Posterior vena cava (tissue), 2 donors: ENCODE measurements around the gene ZNF804A. TPM values are rescaled to one million over a fixed set of nuclear protein-coding genes. Genes with fewer than 3 reads are reported as not detected.

Source experiments
- DNase-seq: peaks from one replicate; pipeline ENCODE4 v3.0.0-alpha.2; 2020; ENCODE audit warnings: low spot score
- intact Hi-C, 2 donors: fragments of 100-400 bp; cut with DNase I; formaldehyde crosslinking; loops; one replicate each; pipeline versions ENCODE4 v1.14.1 to v1.14.2; 2022 to 2023
- total RNA-seq, 2 donors: library from RNA; stranded (reverse); fragmentation: NEBNext Ultra II Directional; extraction: Animal tissue kit (Norgen Biotek cat#: 25700); gene quantifications; one replicate each; pipeline ENCODE4 v1.2.1, GENCODE V29; 2021
- donor health status: DM: yes; HTN: yes; CAD: no.
- donor health status: DM: yes; HTN: yes; CAD: no.

The ZNF804A gene
- total RNA-seq, 2 donors from 2014 or later: 0.76 to 1.2 TPM

DNA sequence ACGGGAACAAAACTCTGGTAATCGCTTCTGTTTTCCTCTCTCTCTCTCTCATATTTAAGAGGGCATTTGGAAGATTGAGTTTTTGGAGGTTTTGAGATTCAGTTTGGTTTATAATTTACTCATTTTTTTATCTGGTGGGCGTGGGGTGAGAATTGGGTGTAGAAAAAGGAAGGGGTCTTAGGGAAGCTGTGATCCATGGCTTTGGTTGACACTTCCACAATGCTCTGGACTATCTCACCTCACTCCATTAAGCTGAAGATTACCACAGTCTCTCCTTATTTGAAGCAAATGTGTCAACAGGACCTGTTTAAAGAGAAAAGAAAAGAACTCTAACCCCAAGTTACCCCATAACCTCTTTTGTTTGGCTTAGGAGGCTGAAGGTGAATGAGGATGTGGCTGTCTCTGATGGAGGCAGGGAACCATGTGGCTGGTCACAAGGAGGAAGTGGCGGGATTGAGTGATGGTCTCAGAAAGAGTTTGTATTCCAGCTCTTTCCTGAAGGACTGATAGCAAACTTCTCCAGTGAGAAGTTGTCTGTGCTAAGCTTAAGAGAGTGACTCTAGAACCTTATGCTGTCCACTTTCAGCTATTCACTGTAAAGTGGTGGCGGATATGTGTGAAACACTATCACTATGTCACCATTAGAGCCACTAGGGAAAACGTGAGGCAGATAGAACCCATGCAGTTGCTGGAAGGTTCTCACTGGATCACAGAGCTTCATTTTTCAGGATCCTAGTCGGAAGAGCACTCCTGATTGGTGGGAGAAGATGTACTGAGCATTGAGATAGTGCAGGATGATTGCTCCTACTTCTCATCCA lies 934 bp downstream of the ZNF804A start:
- DNase-seq: no peak
- intact Hi-C loops: no loop called here

DNA sequence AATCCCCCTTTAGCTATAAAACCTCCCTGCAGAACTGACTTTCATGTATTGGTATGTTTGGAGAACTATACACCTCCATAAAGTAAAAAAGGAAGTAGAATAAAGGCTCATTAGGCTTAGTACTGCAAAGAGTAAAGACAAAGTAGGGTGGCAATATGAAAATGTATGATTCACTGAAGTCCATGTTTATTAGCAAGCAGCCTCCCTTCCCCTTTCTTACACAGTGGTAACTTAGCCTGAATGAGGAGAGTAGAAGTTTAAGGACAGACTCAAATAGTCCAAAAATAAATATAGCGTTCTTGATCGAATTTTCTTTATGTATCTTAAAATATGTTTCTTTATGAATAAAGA lies 1.5 kb downstream of the ZNF804A start:
- intact Hi-C loops: no loop called here
- no peak for DNase-seq

DNA sequence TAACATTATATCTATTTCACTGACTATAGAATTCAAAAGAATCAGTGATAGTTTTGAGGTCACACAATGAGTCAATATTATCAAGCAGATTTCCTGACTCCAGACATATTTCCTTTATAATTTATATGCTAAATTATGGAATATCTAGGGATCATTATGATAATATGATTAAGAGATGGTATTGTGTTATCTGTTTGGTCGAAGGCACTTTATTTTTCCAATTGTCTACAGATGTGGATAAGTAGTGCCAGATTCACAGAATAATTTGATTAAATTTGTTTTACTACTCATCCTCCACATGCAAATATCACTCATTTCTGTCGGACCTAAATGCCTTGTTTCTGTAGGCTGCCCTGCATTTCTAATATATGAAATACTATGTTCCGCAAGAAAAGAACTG lies 4.4 kb downstream of the ZNF804A start:
- intact Hi-C loops: no loop called here
- no peak for DNase-seq

DNA sequence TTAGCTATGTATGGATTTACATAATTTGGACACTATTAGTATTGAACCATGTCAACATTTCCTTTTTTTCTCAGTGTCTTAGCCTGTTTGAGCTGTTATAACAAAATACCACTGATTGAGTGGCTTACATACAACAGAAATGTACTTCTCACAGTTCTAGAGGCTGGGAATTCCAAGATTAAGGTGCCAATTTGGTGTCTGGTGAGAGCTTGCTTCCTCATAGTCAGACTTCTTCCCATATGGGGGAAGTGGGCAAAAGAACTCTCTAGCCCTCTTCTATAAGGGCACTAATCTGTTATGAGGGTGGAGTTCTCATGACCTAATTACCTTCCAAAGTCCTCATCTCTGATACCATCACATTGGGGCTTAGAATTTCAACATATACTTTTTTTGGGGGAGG lies 12.6 kb downstream of the ZNF804A start:
- intact Hi-C loops: no loop called here
- DNase-seq: no peak

DNA sequence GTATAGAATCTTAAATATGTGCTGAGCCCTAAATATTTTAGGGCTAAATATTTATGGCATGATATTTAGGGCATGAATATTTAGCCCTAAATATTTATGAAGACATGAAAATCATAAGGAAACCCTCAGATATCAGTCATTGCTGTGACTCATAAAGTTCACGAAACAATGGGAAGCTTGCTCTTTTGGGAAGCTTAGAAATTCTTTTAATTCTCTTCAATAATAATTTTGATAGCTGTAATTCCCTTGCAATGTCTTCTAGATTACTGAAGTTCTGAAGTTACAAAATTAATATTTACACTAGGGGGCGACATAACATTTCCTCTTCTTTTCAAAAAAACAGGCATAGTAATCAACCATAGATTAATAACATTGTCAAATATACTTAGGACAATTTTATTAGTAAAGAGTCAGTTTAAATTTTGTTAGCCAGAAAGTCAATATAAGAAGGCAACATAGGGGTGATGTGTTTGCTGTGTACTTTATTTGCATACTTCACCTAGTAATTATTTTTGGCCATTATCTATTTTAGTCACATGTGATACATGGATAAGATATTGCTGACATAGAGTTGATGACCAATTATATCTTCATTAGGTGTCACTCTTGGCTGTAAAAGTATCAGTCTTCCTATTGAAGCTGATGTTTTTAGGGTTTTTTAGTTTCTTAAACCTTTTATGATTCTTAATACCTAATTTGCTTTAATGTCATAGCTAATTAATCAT lies 13.2 kb downstream of the ZNF804A start:
- intact Hi-C loops: no loop called here
- no peak for DNase-seq

DNA sequence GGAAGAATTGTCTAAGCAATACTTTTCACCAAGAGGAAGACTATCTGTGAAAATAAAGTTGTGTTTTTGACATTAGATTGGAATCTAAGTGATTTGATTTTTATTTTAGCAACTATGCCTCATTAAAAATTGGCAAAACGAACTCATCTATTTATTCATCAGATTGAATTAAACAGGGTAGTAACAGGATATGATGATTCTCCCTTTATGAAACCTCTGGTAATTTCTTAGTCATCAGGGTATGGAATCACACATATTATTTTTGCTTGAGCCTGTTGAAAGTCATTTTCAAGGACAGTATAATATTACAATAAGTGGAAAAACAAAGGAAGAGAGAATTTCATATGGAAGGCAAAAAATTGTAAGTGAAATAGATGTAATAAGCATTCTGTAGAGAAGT lies 22.0 kb downstream of the ZNF804A start:
- intact Hi-C loops: no loop called here
- no peak for DNase-seq

DNA sequence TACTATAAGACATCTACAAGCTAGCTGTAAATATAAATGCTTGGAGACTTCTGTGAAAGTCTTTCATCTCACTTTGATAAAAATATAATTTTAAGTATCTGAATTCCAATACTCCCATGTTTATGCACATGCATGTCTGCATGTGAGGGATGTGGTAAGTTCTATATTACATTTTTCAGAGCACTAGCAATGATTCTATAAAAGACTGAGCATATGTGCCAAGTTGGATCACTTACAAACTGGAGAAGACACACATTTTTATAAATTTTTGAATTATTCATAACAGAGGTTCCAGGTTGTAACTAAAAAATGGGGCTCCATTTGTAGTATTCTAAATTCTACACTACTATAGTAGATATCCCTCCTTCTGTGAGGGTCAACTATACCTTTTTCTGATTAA lies 26.0 kb downstream of the ZNF804A start:
- intact Hi-C loops: no loop called here
- DNase-seq: no peak

DNA sequence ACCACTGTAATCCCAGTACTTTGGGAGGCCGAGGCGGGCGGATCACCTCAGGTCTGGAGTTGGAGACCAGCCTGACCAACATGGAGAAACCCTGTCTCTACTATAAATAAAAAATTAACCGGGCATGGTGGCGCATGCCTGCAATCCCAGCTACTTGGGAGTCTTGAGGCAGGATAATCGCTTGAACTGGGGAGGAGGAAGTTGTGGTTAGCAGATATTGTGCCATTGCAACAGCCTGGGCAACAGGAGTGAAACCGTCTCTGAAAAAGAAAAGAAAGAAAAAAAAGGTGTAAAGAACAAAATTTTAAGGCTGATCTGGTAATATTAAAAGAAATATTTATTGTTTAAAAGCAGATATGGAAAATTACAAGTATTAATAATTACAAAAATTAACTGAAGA lies 29.7 kb downstream of the ZNF804A start:
- intact Hi-C loops: no loop called here
- DNase-seq: no peak

DNA sequence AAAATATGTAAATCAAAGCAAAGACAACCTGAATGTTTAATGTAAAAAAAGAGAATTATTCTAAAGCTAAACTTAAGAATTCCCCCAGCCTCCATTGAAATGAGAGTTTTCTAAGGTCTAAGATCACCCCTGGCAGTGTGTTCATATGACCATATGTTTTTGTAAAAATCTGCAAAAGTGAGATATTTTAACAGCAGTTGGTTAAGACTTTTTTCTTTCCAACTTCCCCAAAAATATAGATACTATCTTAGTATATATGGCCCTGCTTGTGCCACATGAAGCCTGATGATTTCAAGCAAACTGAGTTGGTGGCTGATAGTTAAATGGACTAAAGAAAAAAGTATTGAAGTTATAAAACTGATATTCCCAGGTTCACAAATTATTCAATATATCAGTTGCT lies 35.4 kb downstream of the ZNF804A start:
- DNase-seq: no peak
- intact Hi-C loops: no loop called here

DNA sequence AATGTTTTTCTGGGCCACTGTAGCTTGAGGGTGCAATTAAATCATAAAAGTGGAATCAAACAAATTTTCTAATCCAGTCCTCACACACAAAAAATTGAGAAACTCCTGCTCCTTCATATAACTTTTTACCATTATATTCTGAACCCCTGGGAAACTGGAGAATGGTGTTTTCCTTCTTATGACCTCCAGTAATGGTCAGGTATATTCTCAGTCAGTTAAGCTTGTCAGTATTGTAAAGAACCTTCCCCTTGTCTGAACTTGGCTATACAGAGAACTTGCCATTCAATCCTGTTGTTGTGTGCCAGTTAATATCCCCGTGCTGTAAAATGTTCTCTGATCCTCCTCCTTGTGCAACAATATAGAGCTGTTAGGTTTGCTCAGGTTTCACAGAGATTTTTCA lies 39.5 kb downstream of the ZNF804A start:
- DNase-seq: no peak
- intact Hi-C loops: no loop called here

DNA sequence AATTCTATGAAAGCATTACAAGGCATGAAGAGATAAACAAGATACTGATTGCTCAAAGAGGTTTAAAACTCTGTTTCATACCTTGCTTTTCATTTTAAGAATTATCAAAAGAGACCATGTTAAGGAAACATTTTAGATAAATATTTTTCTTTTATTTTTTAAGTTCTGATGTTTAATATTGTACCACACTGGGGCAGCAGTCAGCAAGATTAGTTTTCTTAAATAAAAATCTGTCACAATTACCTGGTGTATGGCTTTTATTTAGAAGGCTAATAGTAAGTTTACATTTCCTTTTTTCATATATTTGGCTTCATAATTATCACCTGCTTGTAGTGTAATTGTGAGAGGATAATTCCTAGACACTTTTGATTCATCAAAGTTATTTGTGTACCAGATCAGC lies 46.4 kb downstream of the ZNF804A start:
- no peak for DNase-seq
- intact Hi-C loops: no loop called here

DNA sequence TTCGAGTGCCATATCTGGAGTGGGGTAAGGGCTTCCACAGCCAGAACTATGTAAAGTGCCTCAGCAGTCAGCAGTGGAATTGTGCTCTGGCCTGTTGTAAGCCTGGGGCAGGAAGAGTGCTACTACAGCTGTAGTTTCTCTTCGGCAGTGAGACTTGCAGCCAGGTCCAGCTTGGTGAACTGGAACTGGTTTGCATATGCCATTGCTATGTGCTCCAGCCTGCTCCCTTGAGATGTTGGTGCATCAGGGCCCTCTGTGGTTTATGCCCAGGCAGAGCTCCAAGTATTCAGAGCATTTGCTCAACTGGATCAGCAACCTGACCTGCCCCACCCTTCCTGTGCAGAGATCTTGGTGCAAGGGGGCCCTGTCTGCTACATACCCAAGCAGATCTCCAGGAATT lies 47.8 kb downstream of the ZNF804A start:
- no peak for DNase-seq
- intact Hi-C loops: no loop called here

DNA sequence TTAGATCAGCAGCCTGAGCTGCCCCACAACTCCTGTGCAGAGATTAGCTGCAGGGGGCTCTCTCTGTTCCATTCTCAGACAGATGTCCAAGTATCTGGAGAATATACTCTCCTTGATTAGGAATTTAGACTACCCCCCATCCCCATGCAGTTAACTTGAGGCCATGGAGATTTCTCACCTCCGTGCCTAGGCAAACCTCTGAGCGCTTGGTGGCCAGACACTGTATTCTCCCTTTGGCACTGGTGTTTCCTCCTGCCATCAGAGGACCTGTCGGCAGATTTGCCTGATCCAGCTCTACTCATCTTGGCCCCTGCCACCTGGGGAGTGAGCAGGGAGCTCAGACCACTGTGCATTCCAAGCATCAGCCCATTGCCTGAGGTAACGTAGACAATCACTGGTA lies 48.3 kb downstream of the ZNF804A start:
- no peak for DNase-seq
- intact Hi-C loops: no loop called here

DNA sequence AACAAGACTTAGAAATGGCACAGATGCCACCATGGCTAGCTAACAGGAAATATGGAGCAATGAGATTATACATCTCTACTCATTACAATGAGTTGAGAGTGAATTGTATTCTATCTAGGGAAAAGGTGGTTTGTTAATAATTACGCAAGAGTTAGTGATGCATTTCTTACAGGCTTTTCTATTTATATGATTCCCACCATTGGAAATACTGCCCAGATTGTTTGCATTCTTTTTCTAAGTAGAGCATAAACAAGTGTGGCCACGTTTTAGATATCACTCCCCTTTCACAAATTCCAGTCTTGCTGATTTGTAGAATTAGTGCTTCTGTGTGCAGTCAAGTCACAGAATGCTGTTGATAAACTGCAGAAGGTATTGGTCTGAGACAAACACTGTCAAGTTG lies 56.6 kb downstream of the ZNF804A start:
- intact Hi-C loops: no loop called here
- no peak for DNase-seq

DNA sequence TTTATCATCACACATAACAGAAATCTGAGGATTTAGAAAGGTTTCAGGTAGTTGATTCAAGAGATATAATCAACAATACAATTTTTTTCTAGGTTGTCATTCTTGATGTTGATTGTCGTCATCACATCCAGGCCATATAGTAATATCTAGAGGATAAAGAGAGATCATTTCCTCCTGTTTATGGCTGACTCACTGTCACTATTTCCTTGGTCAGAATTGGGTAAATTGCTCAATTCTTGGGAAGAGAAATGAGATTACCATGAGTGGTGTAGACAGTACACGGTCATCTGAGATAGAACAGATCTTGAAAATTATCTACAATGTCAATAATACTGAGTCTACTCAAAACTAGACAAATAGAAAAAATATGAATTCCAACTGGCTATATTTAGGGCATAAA lies 78.8 kb downstream of the ZNF804A start:
- DNase-seq: no peak
- intact Hi-C loops: no loop called here

DNA sequence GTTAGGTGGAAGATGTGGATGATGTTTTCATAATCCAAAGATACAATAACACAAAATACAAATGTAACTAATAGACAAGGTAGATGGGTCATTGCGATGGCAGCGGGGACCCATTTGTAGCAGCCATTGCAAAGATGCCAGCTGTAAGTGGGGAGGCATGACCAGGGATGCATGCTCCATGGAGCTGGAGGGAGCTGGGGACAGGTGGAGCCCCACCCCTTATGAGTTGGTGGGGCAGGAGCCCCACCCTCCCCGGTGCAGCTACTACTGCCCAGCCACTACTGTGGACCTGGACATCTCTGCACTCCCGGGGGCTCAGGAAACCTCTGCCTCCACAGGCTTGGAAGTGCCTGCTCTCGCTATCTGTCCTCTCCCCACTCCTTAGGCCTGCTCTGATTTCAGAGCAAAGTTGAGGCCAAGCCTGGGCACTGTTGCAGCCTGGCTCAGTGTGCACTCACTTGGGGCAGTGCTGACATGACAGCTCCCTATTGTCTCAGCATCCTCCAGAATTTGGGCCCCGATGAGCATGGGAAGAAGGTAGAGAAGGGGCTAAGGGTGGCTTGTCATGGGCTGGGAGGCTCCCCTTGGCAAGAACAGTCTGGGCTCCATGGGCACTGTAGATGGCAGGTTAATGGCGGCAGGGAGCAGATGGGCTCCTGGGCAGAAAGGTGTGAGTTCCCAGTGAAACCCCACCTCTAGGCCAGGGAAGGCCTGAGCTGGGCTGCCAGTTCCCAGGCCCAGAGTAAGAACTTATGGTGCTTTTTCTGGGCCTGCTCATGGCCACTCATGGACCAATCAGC lies 81.1 kb downstream of the ZNF804A start:
- peak; percentile 70 for DNase-seq
- intact Hi-C loops: no loop called here

DNA sequence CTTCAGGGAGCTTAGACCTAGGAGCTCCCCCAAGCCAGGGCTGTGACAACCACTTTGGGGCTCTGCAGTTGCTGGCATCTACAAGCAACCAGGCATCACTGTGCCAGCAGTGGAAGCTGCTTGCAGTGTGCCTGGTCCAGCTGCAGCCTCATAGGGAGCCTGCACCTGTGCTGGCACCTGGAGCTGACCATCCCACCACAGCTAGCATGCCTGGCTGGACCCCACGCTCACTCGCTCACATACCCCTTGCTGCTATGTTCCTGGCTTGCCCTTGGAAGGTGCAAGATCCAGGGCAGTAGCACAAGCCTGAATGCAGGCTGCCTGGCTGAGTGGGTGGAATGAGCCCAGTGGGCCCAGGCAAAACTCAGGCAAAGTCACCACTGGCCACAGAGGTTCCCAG lies 82.5 kb downstream of the ZNF804A start:
- intact Hi-C loops: no loop called here
- DNase-seq: peak; percentile 52

DNA sequence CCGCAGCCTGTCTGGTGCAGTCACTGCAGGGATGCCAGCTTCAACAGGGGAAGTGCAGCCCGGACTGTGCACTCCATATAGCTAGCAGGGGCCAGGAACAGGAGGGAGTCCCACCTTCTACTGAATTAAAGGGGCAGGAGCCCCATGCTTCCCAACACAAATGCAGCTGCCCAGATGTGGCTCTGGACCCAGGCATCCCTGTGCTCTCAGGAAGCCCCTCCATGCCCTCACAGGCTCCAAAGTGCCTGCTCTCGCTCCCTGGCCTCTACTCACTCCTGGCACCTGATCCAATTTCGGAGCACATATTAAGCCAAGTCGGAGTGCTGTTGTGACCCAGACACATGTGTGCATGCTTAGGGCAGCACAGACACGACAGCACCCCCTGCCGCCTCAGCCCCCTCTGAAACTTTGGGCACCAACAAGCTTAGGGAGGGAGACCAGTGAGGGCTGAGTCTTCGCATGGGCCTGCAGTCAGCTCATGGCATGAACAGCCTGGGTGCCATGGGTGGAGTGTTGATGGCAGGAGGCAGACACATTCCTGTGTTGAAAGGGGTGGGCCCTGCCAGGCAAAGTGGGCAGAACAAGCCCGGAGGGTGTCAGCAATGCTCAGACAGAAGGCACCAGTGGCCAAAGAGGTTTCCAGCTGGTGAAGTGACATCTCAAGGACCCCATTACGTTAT lies 83.5 kb downstream of the ZNF804A start:
- intact Hi-C loops: no loop called here
- DNase-seq: peak; percentile 65

DNA sequence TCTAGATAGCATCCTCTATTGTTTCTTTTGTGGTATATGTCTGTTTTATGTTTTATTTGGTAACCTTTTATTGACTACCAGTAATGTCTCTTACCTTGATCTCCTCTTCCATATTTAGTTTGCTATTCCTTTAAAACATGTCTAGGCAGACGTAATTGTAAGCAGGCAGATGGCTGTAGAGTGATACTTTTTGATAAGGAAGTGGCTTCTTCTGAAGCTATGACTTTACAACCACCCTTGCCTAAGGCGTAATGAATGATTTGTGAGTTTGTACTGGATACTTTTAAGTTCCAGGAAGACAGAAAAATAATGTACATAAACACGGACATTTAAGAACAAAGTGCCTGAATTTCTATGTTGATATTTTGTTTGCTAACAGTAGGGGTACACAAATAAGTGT lies 85.6 kb downstream of the ZNF804A start:
- intact Hi-C loops: no loop called here
- DNase-seq: no peak
